Fibroblast of villous mesenchyme (primary cell): Measurements from ENCODE around the gene TMX2. TPM values are rescaled to one million over a fixed set of nuclear protein-coding genes. Genes with fewer than 3 reads are reported as not detected.

ENCODE experiments used
- DNase-seq: peaks from one replicate; pipeline ENCODE4 v3.0.0-alpha.2; 2010; ENCODE audit warnings: low read depth
- H3K4me3 ChIP-seq: 2 replicates; pipeline ENCODE4 v1.5.1; 2011; ENCODE audit warnings: low read depth, mild to moderate bottlenecking, low read length
- small RNA-seq: library from RNA; depleted of rRNA; stranded (forward); fragments of <200 nt; gene quantifications from one replicate; pipeline ENCODE3, GENCODE V24; 2012
- total RNA-seq: library from RNA; depleted of rRNA; stranded (reverse); fragments of >200 nt; gene quantifications from 2 replicates; pipeline ENCODE4 v1.2.3, GENCODE V29; 2012
- TF ChIP-seq, protein P1 (sequence below): IDR thresholded peaks from 2 replicates; pipeline ENCODE4 v1.5.1; 2012; ENCODE audit warnings: low read depth, mild to moderate bottlenecking, low read length; ENCODE audit not compliant: insufficient read depth

Gene TMX2
- total RNA-seq, 1 donor, result 79.9 TPM

DNA sequence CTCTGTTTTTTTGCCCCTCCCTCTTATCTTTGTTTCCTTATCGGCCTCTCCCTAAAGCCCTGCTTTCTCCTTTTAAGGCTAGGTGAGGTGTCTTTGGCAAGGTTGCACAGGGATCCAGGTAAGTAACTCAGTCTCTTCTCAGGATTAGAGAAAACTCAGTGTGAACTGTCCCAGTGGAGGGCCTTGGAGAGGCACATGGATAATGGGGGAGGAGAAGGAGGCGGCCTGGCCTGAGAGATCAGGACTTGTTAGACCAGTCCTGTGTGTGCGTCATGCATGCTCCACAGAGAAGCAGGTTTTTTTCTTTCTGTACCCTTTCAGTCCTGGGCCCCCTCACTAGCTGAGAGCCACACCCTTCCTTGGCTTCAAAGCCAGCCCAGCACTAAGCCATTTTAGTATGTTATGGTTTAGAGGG, 69.1 kb downstream of the TMX2 start:
- peak; percentile 51 for DNase-seq

DNA sequence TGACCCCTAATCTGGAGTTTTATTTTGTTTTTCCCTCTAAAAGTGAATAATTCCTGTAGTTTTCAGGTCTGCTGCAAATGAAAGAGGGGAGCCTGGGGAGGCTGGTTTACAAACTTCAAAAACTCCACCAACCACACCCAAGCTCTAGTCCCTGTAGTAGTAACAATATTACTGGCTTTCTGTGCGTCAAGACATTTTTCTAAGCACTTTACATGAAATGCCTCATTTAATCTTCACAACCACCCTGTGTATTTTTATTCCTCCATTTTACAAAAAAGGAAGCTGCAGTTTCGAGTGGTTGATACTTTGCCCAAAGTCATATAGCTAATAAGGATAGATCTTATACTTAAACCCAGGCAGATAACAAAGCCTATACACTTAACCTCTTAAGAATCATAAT, 72.7 kb downstream of the TMX2 start:
- H3K4me3 ChIP-seq, result no peak overlapping the region
- TF ChIP-seq, protein P1, sequence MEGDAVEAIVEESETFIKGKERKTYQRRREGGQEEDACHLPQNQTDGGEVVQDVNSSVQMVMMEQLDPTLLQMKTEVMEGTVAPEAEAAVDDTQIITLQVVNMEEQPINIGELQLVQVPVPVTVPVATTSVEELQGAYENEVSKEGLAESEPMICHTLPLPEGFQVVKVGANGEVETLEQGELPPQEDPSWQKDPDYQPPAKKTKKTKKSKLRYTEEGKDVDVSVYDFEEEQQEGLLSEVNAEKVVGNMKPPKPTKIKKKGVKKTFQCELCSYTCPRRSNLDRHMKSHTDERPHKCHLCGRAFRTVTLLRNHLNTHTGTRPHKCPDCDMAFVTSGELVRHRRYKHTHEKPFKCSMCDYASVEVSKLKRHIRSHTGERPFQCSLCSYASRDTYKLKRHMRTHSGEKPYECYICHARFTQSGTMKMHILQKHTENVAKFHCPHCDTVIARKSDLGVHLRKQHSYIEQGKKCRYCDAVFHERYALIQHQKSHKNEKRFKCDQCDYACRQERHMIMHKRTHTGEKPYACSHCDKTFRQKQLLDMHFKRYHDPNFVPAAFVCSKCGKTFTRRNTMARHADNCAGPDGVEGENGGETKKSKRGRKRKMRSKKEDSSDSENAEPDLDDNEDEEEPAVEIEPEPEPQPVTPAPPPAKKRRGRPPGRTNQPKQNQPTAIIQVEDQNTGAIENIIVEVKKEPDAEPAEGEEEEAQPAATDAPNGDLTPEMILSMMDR, result no peak
- no peak for DNase-seq

More for the DNA sequence above, 69.1 kb downstream of the TMX2 start:
- H3K4me3 ChIP-seq, result no peak overlapping the region
- TF ChIP-seq, protein P1, result no peak

DNA sequence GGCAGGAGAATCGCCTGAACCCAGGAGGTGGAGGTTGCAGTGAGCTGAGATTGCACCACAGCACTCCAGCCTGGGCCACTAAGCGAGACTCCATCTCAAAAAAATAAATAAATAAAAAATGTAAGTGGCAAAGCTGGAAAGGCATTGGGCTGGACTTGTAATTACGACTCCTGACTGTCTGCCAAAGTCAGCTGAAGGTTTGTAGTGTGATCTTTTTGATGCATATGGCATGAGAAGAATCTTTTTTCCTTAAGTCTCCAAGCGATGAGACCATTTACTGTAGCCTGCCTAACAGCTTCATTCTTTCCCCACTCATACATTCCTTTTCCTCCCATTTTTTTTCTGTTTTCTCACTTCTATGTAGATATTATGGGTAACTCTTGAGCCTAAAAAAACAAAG, 74.0 kb downstream of the TMX2 start:
- no peak overlapping the region for H3K4me3 ChIP-seq
- DNase-seq, result peak; percentile 49
- TF ChIP-seq, protein P1, result no peak

DNA sequence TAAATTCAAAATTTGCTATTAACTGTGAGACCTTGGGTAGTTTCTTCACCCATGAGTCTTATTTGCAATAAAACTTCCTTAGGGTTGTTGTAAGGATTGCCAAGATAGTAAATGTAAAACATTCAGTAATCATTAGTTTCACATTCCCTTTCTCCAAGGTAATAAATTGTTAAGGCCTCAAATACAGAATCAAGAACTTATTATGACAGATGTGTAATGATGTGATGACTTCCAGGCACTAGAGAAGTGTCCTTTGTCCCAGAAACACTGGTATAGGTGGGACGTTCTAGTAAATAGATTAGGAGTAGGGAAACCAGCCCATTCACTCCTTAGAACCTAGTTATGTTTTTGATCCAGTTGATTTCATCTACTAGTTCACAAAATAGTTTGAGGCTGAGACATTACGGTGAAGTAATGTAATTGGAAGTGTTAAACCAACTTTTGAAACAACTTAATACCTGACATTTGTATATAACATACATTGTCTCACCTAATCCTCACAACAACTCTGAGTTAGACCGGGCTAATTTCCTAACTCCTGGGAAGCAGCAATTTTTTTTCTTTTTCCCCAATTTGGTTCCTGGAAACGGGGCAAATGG, 74.7 kb downstream of the TMX2 start:
- TF ChIP-seq, protein P1, result no peak
- H3K4me3 ChIP-seq, result no peak overlapping the region
- peak; percentile 61 for DNase-seq

DNA sequence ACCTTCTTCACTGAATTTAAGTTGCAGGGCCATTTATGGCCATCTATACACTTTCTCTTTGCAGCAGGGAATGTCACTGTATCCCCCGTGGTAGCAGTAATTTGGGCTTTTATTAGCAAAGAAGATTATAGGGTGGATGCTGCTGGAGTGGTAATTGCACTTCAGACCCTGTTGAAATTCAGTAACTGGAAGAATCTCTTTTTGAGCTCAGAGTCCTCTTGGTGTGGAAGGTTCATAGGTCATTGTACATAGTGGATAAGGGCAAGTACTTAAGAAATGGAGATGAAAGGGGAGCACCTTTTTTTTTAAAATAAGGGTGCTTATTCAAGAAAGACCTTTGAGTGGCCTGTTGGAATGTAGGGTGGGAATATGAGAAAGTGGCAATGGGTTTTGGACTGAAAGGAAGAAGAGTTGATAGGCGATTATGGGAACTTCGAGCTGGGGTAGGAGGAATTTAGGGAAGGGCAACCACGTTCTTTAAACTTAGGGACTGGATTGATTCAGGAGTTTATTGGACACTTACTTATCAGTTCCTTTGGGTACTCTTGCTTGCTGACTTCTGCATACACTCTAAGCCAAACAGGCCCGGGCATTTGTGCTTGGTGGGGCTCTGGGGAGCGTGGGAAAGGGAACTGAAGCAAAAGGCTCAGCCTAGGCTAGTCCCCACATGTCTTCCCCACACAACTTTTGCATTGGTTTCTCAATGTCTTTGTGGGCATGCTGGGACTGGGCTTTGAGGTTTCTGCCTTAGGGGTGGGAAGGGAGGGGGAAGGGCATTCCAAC, 75.7 kb downstream of the TMX2 start:
- DNase-seq, result peak; percentile 58
- H3K4me3 ChIP-seq, result no peak overlapping the region
- TF ChIP-seq, protein P1, result no peak

GRCh38 chr11:57788703-57789088, 76.3 kb downstream of the TMX2 start:
- TF ChIP-seq, protein P1, result no peak
- H3K4me3 ChIP-seq, result no peak overlapping the region
- DNase-seq, result no peak

Small RNA genes lying within 50 kb of the gene (small RNA-seq; reads per million reads assigned to genes)
- gene TMX2-CTNND1, result not detected

Other genes starting within 250 kb of the TMX2 start
- 6.0 and 9.3 TPM in 2 replicates for gene SLC43A1, start 196.9 kb upstream of the TMX2 start, total RNA-seq
- 27.7 and 39.3 TPM in 2 replicates for gene TIMM10, start 181.8 kb upstream of the TMX2 start, total RNA-seq
- gene SMTNL1, start 175.0 kb upstream of the TMX2 start, total RNA-seq, result not detected in 2 replicates
- 60.9 and 73.0 TPM in 2 replicates for gene UBE2L6, start 144.9 kb upstream of the TMX2 start, total RNA-seq
- 10.8 and 21.9 TPM in 2 replicates for gene SERPING1, start 114.9 kb upstream of the TMX2 start, total RNA-seq
- gene YPEL4, start 62.7 kb upstream of the TMX2 start, total RNA-seq, result 0.43 and 0.64 TPM in 2 replicates
- gene CLP1, start 54.8 kb upstream of the TMX2 start, total RNA-seq, result 16.4 and 19.0 TPM in 2 replicates
- gene ZDHHC5, start 44.5 kb upstream of the TMX2 start, total RNA-seq, result 39.0 and 59.6 TPM in 2 replicates
- 11.2 and 14.2 TPM in 2 replicates for gene MED19, start 378 bp upstream of the TMX2 start, total RNA-seq
- gene SELENOH, start 28.9 kb downstream of the TMX2 start, total RNA-seq, result 66.9 and 68.9 TPM in 2 replicates
- not detected in 2 replicates for gene BTBD18, start 39.2 kb downstream of the TMX2 start, total RNA-seq
- gene CTNND1, start 49.2 kb downstream of the TMX2 start, total RNA-seq, result 153 and 199 TPM in 2 replicates